ENCODE data around the gene C7orf25.
A peak's percentile ranks its signal among the peaks of the same experiment; 100 is the strongest.

The C7orf25 gene

GRCh38 chr7:42911454-42912447 is at the start of gene C7orf25:
C7orf25 (minus strand) TSS chr7:42912070; CDS start chr7:42910900, 1,170 bp downstream.
- peak; percentile 97 for DNase-seq (ENCODE audit: low spot score)

- no peak for DNase-seq (ENCODE audit: low spot score)
These were observed 49.3 kb upstream of the C7orf25 start for GRCh38 chr7:42961170-42961569.

- DNase-seq (ENCODE audit: low spot score): no peak
These were observed 48.9 kb upstream of the C7orf25 start for GRCh38 chr7:42960762-42961161.

GRCh38 chr7:42959549-42959948 is 47.7 kb upstream of the C7orf25 start:
- no peak for DNase-seq (ENCODE audit: low spot score)

GRCh38 chr7:42956062-42956461 is 44.2 kb upstream of the C7orf25 start:
- DNase-seq (ENCODE audit: low spot score): no peak

GRCh38 chr7:42953994-42954393 is 42.1 kb upstream of the C7orf25 start:
- DNase-seq (ENCODE audit: low spot score): no peak

GRCh38 chr7:42952328-42952727 is 40.5 kb upstream of the C7orf25 start:
- no peak for DNase-seq (ENCODE audit: low spot score)

- DNase-seq (ENCODE audit: low spot score): no peak
These were observed 38.5 kb upstream of the C7orf25 start for GRCh38 chr7:42950417-42950816.

GRCh38 chr7:42947521-42947920 is 35.7 kb upstream of the C7orf25 start:
- DNase-seq (ENCODE audit: low spot score): no peak

GRCh38 chr7:42946627-42946950 is 34.7 kb upstream of the C7orf25 start:
- no peak for DNase-seq (ENCODE audit: low spot score)

- DNase-seq (ENCODE audit: low spot score): no peak
These were observed 34.2 kb upstream of the C7orf25 start for GRCh38 chr7:42945821-42946626.

- DNase-seq (ENCODE audit: low spot score): peak; percentile 79
These were observed 29.3 kb upstream of the C7orf25 start for GRCh38 chr7:42940985-42941847.

- no peak for DNase-seq (ENCODE audit: low spot score)
These were observed 27.8 kb upstream of the C7orf25 start for GRCh38 chr7:42939457-42940240.

GRCh38 chr7:42935861-42936260 is 24.0 kb upstream of the C7orf25 start:
- no peak for DNase-seq (ENCODE audit: low spot score)

GRCh38 chr7:42934291-42934690 is 22.4 kb upstream of the C7orf25 start:
- DNase-seq (ENCODE audit: low spot score): no peak

GRCh38 chr7:42932811-42933591 is 21.1 kb upstream of the C7orf25 start:
- DNase-seq (ENCODE audit: low spot score): peak; percentile 22

GRCh38 chr7:42931834-42932651 is 20.2 kb upstream of the C7orf25 start, which contains the start of the genes MRPL32 and PSMA2:
MRPL32 (plus strand) TSS chr7:42932376; CDS start chr7:42932387, 11 bp downstream.
PSMA2 (minus strand) TSS chr7:42932174; CDS start chr7:42932158, 16 bp downstream.
- DNase-seq (ENCODE audit: low spot score): peak; percentile 98

GRCh38 chr7:42931447-42931833 is 19.6 kb upstream of the C7orf25 start:
- peak; percentile 6 for DNase-seq (ENCODE audit: low spot score)

GRCh38 chr7:42930889-42931288 is 19.0 kb upstream of the C7orf25 start:
- DNase-seq (ENCODE audit: low spot score): no peak
